Fibroblast of lung (primary cell): ENCODE results near the gene ZRSR2. TPM values are rescaled to one million over a fixed set of nuclear protein-coding genes. Genes with fewer than 3 reads are reported as not detected.
"Not testable (repeated sequence)": the region's sequence is repeated elsewhere in the genome, so short reads cannot be mapped to it uniquely, and the experiment has no call there.

Source experiments
- DNase-seq, 2 donors: peaks; one replicate each; pipeline versions ENCODE4 v3.0.0 to v3.0.0-alpha.2; 2010; ENCODE audit warnings: low read depth in 2 of 2
- H2AFZ ChIP-seq: 2 replicates; pipeline ENCODE4 v1.5.1; 2012; ENCODE audit warnings: low read length, control low read depth, inconsistent platforms
- H3K27ac ChIP-seq: 2 replicates; pipeline ENCODE4 v1.5.1; 2011; ENCODE audit warnings: low read length, control low read depth; ENCODE audit not compliant: insufficient read depth
- H3K27me3 ChIP-seq: 2 replicates; pipeline ENCODE4 v1.5.1; 2011; ENCODE audit warnings: mild to moderate bottlenecking, low read length; ENCODE audit not compliant: control insufficient read depth, insufficient read depth
- H3K36me3 ChIP-seq: 2 replicates; pipeline ENCODE4 v1.5.1; 2011; ENCODE audit warnings: low read length; ENCODE audit not compliant: control insufficient read depth, insufficient read depth
- H3K4me1 ChIP-seq: 2 replicates; pipeline ENCODE4 v1.5.1; 2011; ENCODE audit warnings: low read length; ENCODE audit not compliant: control insufficient read depth, insufficient read depth; ENCODE audit errors: extremely low read depth
- H3K4me2 ChIP-seq: 2 replicates; pipeline ENCODE4 v1.5.1; 2011; ENCODE audit warnings: low read length, control low read depth; ENCODE audit not compliant: insufficient read depth; ENCODE audit errors: extremely low read depth
- H3K4me3 ChIP-seq, 4 experiments: fragments of 200-600 bp in 1 of 4; sonication (generic) in 1 of 4; replicated peaks in 1 of 4; 2 replicates each; pipeline ENCODE4 v1.5.1; 2011 to 2016; ENCODE audit warnings: low read length in 4 of 4, low read depth in 3 of 4, mild to moderate bottlenecking in 3 of 4, control low read depth in 2 of 4, inconsistent platforms in 1 of 4, mixed read lengths in 1 of 4; ENCODE audit not compliant: insufficient read depth in 1 of 4; ENCODE audit errors: control extremely low read depth in 1 of 4
- H3K79me2 ChIP-seq: 2 replicates; pipeline ENCODE4 v1.5.1; 2012; ENCODE audit warnings: mild to moderate bottlenecking, low read length, inconsistent platforms; ENCODE audit not compliant: control insufficient read depth, insufficient read depth
- H3K9ac ChIP-seq: 2 replicates; pipeline ENCODE4 v1.5.1; 2011; ENCODE audit warnings: mild to moderate bottlenecking, low read length, control low read depth; ENCODE audit not compliant: insufficient read depth
- H3K9me3 ChIP-seq: 2 replicates; pipeline ENCODE4 v1.5.1; 2012; ENCODE audit warnings: low read depth, low read length; ENCODE audit not compliant: control insufficient read depth, insufficient read depth
- H4K20me1 ChIP-seq: 2 replicates; pipeline ENCODE4 v1.5.1; 2011; ENCODE audit warnings: low read length; ENCODE audit not compliant: control insufficient read depth, insufficient read depth; ENCODE audit errors: extremely low read depth
- CTCF ChIP-seq, 2 donors: IDR thresholded peaks in 1 of 2; conservative IDR thresholded peaks in 1 of 2; 1 replicate in 1 of 2; 2 replicates in 1 of 2; pipeline ENCODE4 v1.5.1; 2011 to 2012; ENCODE audit warnings: low read length in 2 of 2, control low read depth in 1 of 2, inconsistent platforms in 1 of 2, low read depth in 1 of 2, mild to moderate bottlenecking in 1 of 2
- EZH2 ChIP-seq: IDR thresholded peaks from 2 replicates; pipeline ENCODE4 v1.5.1; 2012; ENCODE audit warnings: low read length, control low read depth, mild to moderate bottlenecking; ENCODE audit errors: missing control alignments
- polyA plus RNA-seq, 2 donors: library from polyadenylated mRNA; depleted of rRNA in 1 of 2; stranded (reverse) in 1 of 2; unstranded in 1 of 2; fragments of >200 nt; gene quantifications; 2 replicates each; pipeline ENCODE4 v1.2.1, GENCODE V29; 2011 to 2012; ENCODE audit warnings: missing spikeins in 1 of 2
- total RNA-seq: library from RNA; depleted of rRNA; stranded (reverse); fragments of >200 nt; gene quantifications from 2 replicates; pipeline ENCODE4 v1.2.1, GENCODE V29; 2014

ZRSR2 gene
- total and polyA plus RNA-seq, 2 donors (not counting 1 experiment from before 2014, with no cell fraction given): 6.6 to 8.1 TPM

- Histone ChIP-seq H3K9me3 (no peaks in the 10 kb centered on the region), H3K27me3 (no peaks in the 10 kb centered on the region), H3K4me2 (no peak overlapping the region), H3K36me3 (no peaks in the 10 kb centered on the region), H3K27ac (no peak overlapping the region), H4K20me1 (no peaks in the 10 kb centered on the region), H3K4me3 (no peak overlapping the region), H2AFZ (no peak overlapping the region), H3K79me2 (no peaks in the 10 kb centered on the region), H3K9ac (no peak overlapping the region), H3K4me1 (no peaks in the 10 kb centered on the region)
- no peak for DNase-seq
- TF ChIP-seq CTCF (conservative IDR thresholded peaks at IDR 0.05 in 1 of 2, IDR thresholded peaks at IDR 0.05 in 1 of 2; ENCODE audit: low read depth in 1 of 2, low read length in 2 of 2): no peak
- no peak for TF ChIP-seq EZH2
Observed at GRCh38 chrX:15822922-15823321, 32.6 kb downstream of the ZRSR2 start.

GRCh38 chrX:15825936-15826335 lies 35.7 kb downstream of the ZRSR2 start:
- Histone ChIP-seq H3K4me2 (no peak overlapping the region), H2AFZ (no peak overlapping the region), H3K4me1 (no peaks in the 10 kb centered on the region), H3K27me3 (no peaks in the 10 kb centered on the region), H4K20me1 (no peaks in the 10 kb centered on the region), H3K9ac (no peak overlapping the region), H3K9me3 (no peaks in the 10 kb centered on the region), H3K4me3 (no peak overlapping the region), H3K36me3 (no peaks in the 10 kb centered on the region), H3K27ac (no peak overlapping the region), H3K79me2 (no peaks in the 10 kb centered on the region)
- no peak for TF ChIP-seq CTCF (conservative IDR thresholded peaks at IDR 0.05 in 1 of 2, IDR thresholded peaks at IDR 0.05 in 1 of 2; ENCODE audit: low read depth in 1 of 2, low read length in 2 of 2)
- TF ChIP-seq EZH2: no peak
- no peak for DNase-seq

- no peak for TF ChIP-seq CTCF (conservative IDR thresholded peaks at IDR 0.05 in 1 of 2, IDR thresholded peaks at IDR 0.05 in 1 of 2; ENCODE audit: low read depth in 1 of 2, low read length in 2 of 2)
- no peak for TF ChIP-seq EZH2
- Histone ChIP-seq H3K27ac (no peak overlapping the region), H3K27me3 (no peaks in the 10 kb centered on the region), H3K4me1 (no peaks in the 10 kb centered on the region), H3K4me2 (no peak overlapping the region), H4K20me1 (no peaks in the 10 kb centered on the region), H3K36me3 (no peaks in the 10 kb centered on the region), H2AFZ (no peak overlapping the region), H3K4me3 (no peak overlapping the region), H3K9ac (no peak overlapping the region), H3K79me2 (no peaks in the 10 kb centered on the region), H3K9me3 (no peaks in the 10 kb centered on the region)
- DNase-seq: no peak
Observed at GRCh38 chrX:15829217-15829616, 38.9 kb downstream of the ZRSR2 start.

- not testable (repeated sequence) for DNase-seq, H3K79me2 ChIP-seq, H2AFZ ChIP-seq
Observed at GRCh38 chrX:15831347-15831746, 41.1 kb downstream of the ZRSR2 start.

More at GRCh38 chrX:15831347-15831746, 41.1 kb downstream of the ZRSR2 start:
- H3K4me2 ChIP-seq, H3K27ac ChIP-seq, H3K9me3 ChIP-seq, H3K4me1 ChIP-seq, H3K36me3 ChIP-seq, H3K9ac ChIP-seq, H3K4me3 ChIP-seq, H4K20me1 ChIP-seq, H3K27me3 ChIP-seq: not testable (repeated sequence)
